GM19025 (cell line): ENCODE data around the gene ADAMTS17.

Experiments
- ATAC-seq: cut with Tn5 transposase; IDR thresholded peaks from one replicate; pipeline ENCODE4 v1.9.1; 2021; ENCODE audit warnings: mild to moderate bottlenecking, low read depth, moderate library complexity; ENCODE audit not compliant: unreplicated experiment

Gene ADAMTS17

DNA sequence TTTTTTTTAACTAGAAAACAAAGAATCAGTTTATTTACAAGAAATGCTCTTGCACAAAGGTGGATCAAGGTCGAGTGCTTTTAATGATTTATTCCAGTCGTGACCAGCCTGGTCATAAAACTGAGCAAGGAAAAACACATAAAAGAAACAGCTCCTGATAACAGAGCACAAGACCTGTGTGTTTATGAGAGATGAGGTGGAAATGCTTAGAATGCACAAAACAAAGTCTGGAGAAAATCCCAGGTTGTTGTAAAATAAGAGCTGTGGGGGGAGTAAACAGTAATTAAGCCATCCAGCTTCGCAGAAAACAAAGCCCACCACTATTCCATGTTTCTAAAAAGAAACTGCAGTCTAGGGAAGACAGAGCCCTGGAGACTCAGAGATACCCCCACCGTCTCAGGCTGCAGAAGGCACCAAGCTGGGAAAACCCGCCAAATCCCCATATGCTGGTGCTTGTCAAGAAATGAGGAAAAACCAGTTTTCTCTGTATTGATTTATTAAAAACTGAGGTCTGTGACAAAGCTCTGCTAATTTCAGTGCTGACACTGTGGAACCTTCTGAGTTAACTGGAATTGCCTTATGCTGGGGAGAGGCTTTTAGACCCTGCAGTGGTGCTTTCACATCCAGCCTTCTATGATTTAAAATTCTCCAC lies 139.3 kb downstream of the ADAMTS17 start:
- no peak for ATAC-seq

DNA sequence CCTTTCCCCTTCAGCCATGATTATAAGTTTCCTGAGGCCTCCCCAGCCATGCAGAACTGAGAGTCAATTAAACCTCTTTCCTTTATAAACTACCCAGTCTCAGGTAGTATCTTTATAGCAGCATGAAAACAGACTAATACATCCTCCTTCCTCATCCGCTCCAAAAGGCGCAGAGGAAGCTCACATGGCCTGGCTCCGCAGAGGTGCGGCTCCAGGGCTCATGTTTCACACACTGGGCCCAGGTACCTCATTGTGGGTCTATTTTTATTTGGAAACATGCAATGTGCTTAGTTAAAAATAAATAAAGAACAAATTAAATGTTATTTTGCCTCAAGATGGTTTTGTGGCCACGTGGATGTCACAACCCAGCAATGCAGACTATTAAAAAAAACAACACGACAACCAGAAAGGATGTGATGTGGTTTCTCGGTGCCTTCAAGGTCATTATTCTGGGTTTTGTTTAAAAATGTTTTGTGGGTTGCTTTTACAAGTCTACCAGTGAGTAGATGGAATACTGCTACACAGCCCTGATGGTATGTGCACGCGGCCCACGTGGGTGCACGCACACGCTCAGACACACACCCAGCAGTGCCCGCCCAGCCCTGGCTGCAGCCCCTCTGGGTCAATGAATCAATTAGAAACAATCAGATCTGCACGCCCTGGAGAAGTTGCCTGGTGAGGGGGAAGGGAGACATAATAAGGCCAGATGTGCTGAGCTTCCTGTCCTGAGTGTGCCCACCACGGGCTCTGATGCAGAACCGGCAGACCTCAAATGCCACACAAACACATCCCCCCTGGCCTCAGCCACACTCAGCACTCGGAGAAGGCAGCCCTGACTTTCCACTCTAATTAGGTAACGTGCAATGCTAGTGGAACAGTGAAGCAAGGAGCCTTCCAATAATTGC lies 140.1 kb downstream of the ADAMTS17 start:
- no peak for ATAC-seq

- no peak for ATAC-seq
Measured at GRCh38 chr15:100200287-100200880, 141.4 kb downstream of the ADAMTS17 start.

GRCh38 chr15:100199711-100200286 lies 142.0 kb downstream of the ADAMTS17 start:
- ATAC-seq = no peak

GRCh38 chr15:100198442-100198841 lies 143.3 kb downstream of the ADAMTS17 start:
- ATAC-seq = no peak

DNA sequence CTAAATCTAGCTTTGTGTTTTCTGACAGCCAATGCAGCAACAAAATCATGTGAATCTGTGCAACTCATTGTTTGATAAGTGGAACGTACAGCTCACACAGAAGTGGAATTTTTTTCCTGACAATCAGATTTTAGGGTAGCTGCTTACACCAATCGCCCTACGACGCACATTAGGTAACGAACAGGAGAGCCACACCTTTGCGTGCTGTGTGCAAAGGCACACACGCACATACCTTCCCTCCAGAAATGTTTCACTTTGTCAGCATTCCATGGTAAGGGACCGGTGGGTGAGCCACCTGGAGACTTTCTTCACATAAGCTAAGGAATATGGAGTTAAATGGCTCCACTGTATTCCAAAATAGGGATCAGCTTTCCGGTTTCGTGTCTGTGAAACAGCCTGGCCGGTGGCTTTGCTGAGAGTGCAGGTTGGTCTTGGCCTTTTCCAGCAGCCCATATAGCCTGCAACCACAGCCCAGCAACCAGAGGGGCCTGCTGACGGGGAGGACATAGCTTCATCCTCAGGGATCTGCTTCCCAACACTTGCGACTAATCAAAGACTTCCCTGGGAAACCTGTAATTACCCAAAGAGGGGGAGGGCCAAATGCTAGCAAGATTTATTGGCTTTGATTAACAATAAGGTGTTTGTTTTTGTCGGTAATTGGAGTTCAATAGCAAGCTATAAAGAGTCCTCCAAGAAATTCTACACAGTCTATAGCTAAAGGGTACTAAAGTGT lies 145.3 kb downstream of the ADAMTS17 start:
- no peak for ATAC-seq

GRCh38 chr15:100194996-100195395 lies 146.8 kb downstream of the ADAMTS17 start:
- no peak for ATAC-seq

- ATAC-seq = no peak
Measured at GRCh38 chr15:100193277-100193860, 148.4 kb downstream of the ADAMTS17 start.

- no peak for ATAC-seq
Measured at GRCh38 chr15:100192097-100193080, 149.4 kb downstream of the ADAMTS17 start.

DNA sequence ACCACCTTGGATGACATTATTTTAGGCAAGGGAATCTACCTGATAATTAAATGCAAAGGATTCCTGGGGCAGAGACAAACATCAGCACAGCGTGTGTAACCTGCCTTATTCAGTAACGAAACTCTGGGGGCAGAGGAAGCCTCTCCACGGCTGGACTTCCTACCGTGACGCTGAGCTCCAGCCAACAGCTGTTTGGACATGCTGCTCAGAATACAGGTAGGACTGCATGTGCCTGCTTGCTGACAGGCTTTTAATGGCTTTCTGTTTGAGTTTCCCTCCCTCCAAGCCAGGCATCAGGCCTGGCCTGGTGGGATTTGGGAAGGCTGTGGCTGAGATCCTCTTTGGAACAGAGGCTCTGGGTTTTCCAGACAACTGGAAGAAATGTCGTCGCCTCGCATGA lies 150.6 kb downstream of the ADAMTS17 start:
- no peak for ATAC-seq

DNA sequence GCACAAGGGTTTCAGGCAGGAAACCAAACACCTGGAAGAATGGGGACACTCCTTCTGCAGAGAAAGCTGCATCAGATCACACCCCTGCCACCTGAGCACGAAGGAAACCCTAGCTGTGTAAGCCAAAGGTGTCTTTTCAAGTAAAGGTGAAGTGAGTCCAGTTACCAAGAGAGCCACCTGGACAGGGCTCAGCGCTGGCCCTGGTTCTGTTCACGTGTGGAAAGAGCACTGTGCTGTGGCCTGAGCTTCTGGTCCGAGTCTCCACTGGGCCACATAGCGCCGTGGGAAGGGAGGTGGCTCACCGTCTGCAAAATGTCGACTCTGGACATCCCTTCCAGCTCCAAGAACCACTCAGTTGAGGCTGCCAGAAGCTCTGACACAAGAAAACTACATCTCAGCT lies 151.1 kb downstream of the ADAMTS17 start:
- ATAC-seq = no peak

DNA sequence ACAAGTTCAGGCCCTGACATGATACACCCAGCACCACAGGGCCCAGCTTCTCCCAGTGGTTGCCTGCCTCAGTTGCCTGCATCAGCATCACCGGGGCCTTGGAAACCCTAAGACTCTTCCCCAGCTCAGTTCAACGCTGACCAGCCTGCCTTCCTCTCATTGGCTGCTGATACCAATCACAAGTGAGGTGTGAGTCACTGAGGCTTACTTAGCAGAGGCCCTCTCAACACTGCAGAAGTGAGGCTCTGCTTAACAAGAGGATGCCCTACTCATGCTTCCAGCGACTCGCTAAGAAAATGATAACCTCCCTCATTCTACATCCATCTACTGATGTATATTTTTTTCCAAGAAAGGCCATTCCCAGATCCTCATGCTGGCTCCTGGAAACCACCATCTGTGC lies 151.9 kb downstream of the ADAMTS17 start:
- no peak for ATAC-seq

GRCh38 chr15:100189319-100189718 lies 152.5 kb downstream of the ADAMTS17 start:
- no peak for ATAC-seq

- ATAC-seq = no peak
Measured at GRCh38 chr15:100187677-100188076, 154.1 kb downstream of the ADAMTS17 start.

DNA sequence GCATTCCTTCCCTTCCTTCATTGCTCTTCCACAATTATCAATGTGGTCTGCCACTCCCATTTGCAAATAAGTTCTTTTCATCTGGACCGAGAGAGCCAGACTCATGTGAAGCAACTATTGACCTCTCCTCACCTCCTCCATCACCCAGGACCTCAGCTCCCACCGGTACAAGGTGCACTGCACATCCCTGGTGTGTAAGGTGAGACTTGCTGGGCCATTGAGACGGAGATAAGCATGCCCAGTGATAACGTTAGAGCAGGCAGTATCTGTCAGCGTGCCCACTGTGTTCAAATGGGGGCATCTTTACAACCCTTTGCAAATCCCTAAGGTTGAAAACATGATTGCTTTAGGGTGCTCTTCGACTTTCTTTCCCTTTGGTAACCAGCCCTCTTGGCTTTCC lies 154.8 kb downstream of the ADAMTS17 start:
- no peak for ATAC-seq

- no peak for ATAC-seq
Measured at GRCh38 chr15:100186366-100186765, 155.4 kb downstream of the ADAMTS17 start.

- no peak for ATAC-seq
Measured at GRCh38 chr15:100183921-100184495, 157.8 kb downstream of the ADAMTS17 start.

GRCh38 chr15:100180921-100181320 lies 160.9 kb downstream of the ADAMTS17 start:
- no peak for ATAC-seq
